Activated CD4-positive, alpha-beta T cell treated with anti-CD3 and anti-CD28 coated beads for 1 hour (primary cell): ENCODE measurements around the gene GEMIN7.
"Not testable (repeated sequence)": the region's sequence is repeated elsewhere in the genome, so short reads cannot be mapped to it uniquely, and the experiment has no call there.

ENCODE experiments used
- DNase-seq: peaks from one replicate; pipeline ENCODE4 v3.0.0-alpha.2; 2020

GEMIN7 gene

GRCh38 chr19:45091031-45091923, 12.2 kb downstream of the GEMIN7 start:
- DNase-seq = peak; percentile 94

GRCh38 chr19:45092747-45093678, 14.0 kb downstream of the GEMIN7 start, which contains the start of gene PPP1R37:
TSS of gene PPP1R37 (plus strand) at chr19:45093179. CDS start at chr19:45093326, 147 bp downstream.
- peak; percentile 89 for DNase-seq

- no peak for DNase-seq
These were observed 15.1 kb downstream of the GEMIN7 start for GRCh38 chr19:45094137-45094536.

- DNase-seq = no peak
These were observed 15.6 kb downstream of the GEMIN7 start for GRCh38 chr19:45094707-45095106.

- DNase-seq = no peak
These were observed 16.7 kb downstream of the GEMIN7 start for GRCh38 chr19:45095496-45096413.

- no peak for DNase-seq
These were observed 17.6 kb downstream of the GEMIN7 start for GRCh38 chr19:45096700-45097099.

GRCh38 chr19:45097450-45097775, 18.4 kb downstream of the GEMIN7 start:
- no peak for DNase-seq

GRCh38 chr19:45097776-45098520, 18.9 kb downstream of the GEMIN7 start:
- no peak for DNase-seq

- no peak for DNase-seq
These were observed 19.7 kb downstream of the GEMIN7 start for GRCh38 chr19:45098521-45099466.

GRCh38 chr19:45099467-45100191, 20.6 kb downstream of the GEMIN7 start:
- no peak for DNase-seq

GRCh38 chr19:45100201-45100600, 21.1 kb downstream of the GEMIN7 start:
- no peak for DNase-seq

GRCh38 chr19:45100846-45101252, 21.8 kb downstream of the GEMIN7 start:
- no peak for DNase-seq

- no peak for DNase-seq
These were observed 22.7 kb downstream of the GEMIN7 start for GRCh38 chr19:45101806-45102205.

GRCh38 chr19:45102481-45102880, 23.4 kb downstream of the GEMIN7 start:
- no peak for DNase-seq

- no peak for DNase-seq
These were observed 24.1 kb downstream of the GEMIN7 start for GRCh38 chr19:45103156-45103507.

GRCh38 chr19:45103508-45104319, 24.7 kb downstream of the GEMIN7 start:
- DNase-seq = no peak

- no peak for DNase-seq
These were observed 25.7 kb downstream of the GEMIN7 start for GRCh38 chr19:45104658-45105349.

GRCh38 chr19:45106363-45106762, 27.3 kb downstream of the GEMIN7 start:
- DNase-seq = not testable (repeated sequence)
